Mucosa of stomach (tissue), 1 donor: ENCODE data around the gene IZUMO1.

Experiments
- H3K27me3 ChIP-seq: one replicate; pipeline ENCODE4 v1.7.0; 2013; ENCODE audit warnings: mild to moderate bottlenecking, low read length; ENCODE audit not compliant: control insufficient read depth, insufficient read depth
- H3K36me3 ChIP-seq: one replicate; pipeline ENCODE4 v1.7.0; 2013; ENCODE audit warnings: low read length; ENCODE audit not compliant: control insufficient read depth, insufficient read depth
- H3K4me1 ChIP-seq: one replicate; pipeline ENCODE4 v1.7.0; 2013; ENCODE audit warnings: mild to moderate bottlenecking, low read length; ENCODE audit not compliant: control insufficient read depth, insufficient read depth
- H3K4me3 ChIP-seq: one replicate; pipeline ENCODE4 v1.7.0; 2013; ENCODE audit warnings: low read length
- H3K9ac ChIP-seq: one replicate; pipeline ENCODE4 v1.7.0; 2013; ENCODE audit warnings: mild to moderate bottlenecking, low read length, moderate library complexity
- H3K9me3 ChIP-seq: one replicate; pipeline ENCODE4 v1.7.0; 2013; ENCODE audit warnings: mild to moderate bottlenecking, low read length, moderate library complexity; ENCODE audit not compliant: control insufficient read depth
- donor health status: Pancreatic carcinoma.

Gene IZUMO1

GRCh38 chr19:48755084-48755641 lies 8.5 kb upstream of the IZUMO1 start, which contains the start of gene FGF21:
FGF21 (plus strand) TSS chr19:48755524; CDS start chr19:48756237, 713 bp downstream.
- H3K9ac ChIP-seq, result no peak within 1 kb of the TSS
- no peaks in the 10 kb centered on the region for H3K36me3 ChIP-seq
- H3K4me3 ChIP-seq, result no peak within 1 kb of the TSS
- no peaks in the 10 kb centered on the region for H3K9me3 ChIP-seq
- H3K27me3 ChIP-seq, result peaks cover 34% of the 10 kb centered on the region
- peaks cover 30% of the 10 kb centered on the region for H3K4me1 ChIP-seq

- Histone ChIP-seq H3K4me1 (peaks cover 34% of the 10 kb centered on the region), H3K9me3 (no peaks in the 10 kb centered on the region), H3K9ac (peak within 1 kb of the TSS; percentile 77), H3K4me3 (peak within 1 kb of the TSS; percentile 47), H3K27me3 (peaks cover 38% of the 10 kb centered on the region), H3K36me3 (no peaks in the 10 kb centered on the region)
Observed at GRCh38 chr19:48752496-48753365, 6.0 kb upstream of the IZUMO1 start, which contains the start of gene FUT1. FUT1 (minus strand) TSS chr19:48752641; CDS start chr19:48751281, 1,360 bp downstream.

GRCh38 chr19:48751845-48752495 lies 5.3 kb upstream of the IZUMO1 start:
- peaks cover 38% of the 10 kb centered on the region for H3K27me3 ChIP-seq
- H3K9me3 ChIP-seq, result no peaks in the 10 kb centered on the region
- no peaks in the 10 kb centered on the region for H3K36me3 ChIP-seq
- H3K4me3 ChIP-seq, result peak overlapping the region; percentile 47
- peaks cover 41% of the 10 kb centered on the region for H3K4me1 ChIP-seq
- H3K9ac ChIP-seq, result peak overlapping the region; percentile 77

GRCh38 chr19:48750771-48751504 lies 4.2 kb upstream of the IZUMO1 start:
- H3K9me3 ChIP-seq, result no peaks in the 10 kb centered on the region
- no peaks in the 10 kb centered on the region for H3K36me3 ChIP-seq
- H3K27me3 ChIP-seq, result peaks cover 38% of the 10 kb centered on the region
- H3K4me3 ChIP-seq, result peak overlapping the region; percentile 41
- peak overlapping the region; percentile 47 for H3K9ac ChIP-seq
- H3K4me1 ChIP-seq, result peaks cover 47% of the 10 kb centered on the region

GRCh38 chr19:48750351-48750750 lies 3.6 kb upstream of the IZUMO1 start:
- Histone ChIP-seq H3K9me3 (no peaks in the 10 kb centered on the region), H3K4me1 (peaks cover 47% of the 10 kb centered on the region), H3K36me3 (no peaks in the 10 kb centered on the region), H3K4me3 (peak overlapping the region; percentile 17), H3K27me3 (peaks cover 38% of the 10 kb centered on the region), H3K9ac (no peak overlapping the region)

- no peaks in the 10 kb centered on the region for H3K36me3 ChIP-seq
- H3K4me1 ChIP-seq, result peaks cover 47% of the 10 kb centered on the region
- H3K4me3 ChIP-seq, result no peak overlapping the region
- H3K9me3 ChIP-seq, result no peaks in the 10 kb centered on the region
- H3K27me3 ChIP-seq, result peaks cover 38% of the 10 kb centered on the region
- peak overlapping the region; percentile 44 for H3K9ac ChIP-seq
Observed at GRCh38 chr19:48749571-48750198, 3.0 kb upstream of the IZUMO1 start.

GRCh38 chr19:48746110-48746509 lies 599 bp downstream of the IZUMO1 start:
- Histone ChIP-seq H3K9me3 (no peaks in the 10 kb centered on the region), H3K4me3 (no peak overlapping the region)

GRCh38 chr19:48745208-48745995 lies 1.3 kb downstream of the IZUMO1 start:
- Histone ChIP-seq H3K9me3 (no peaks in the 10 kb centered on the region), H3K4me1 (peaks cover 36% of the 10 kb centered on the region), H3K36me3 (no peaks in the 10 kb centered on the region), H3K4me3 (no peak overlapping the region), H3K9ac (no peak overlapping the region), H3K27me3 (peaks cover 9% of the 10 kb centered on the region)

More at GRCh38 chr19:48746110-48746509, 599 bp downstream of the IZUMO1 start:
- H3K27me3 ChIP-seq, result peaks cover 13% of the 10 kb centered on the region
- no peaks in the 10 kb centered on the region for H3K36me3 ChIP-seq
- no peak overlapping the region for H3K9ac ChIP-seq
- peaks cover 36% of the 10 kb centered on the region for H3K4me1 ChIP-seq

- Histone ChIP-seq H3K36me3 (no peaks in the 10 kb centered on the region), H3K9ac (no peak overlapping the region), H3K4me3 (no peak overlapping the region), H3K27me3 (peaks cover 14% of the 10 kb centered on the region), H3K4me1 (peaks cover 44% of the 10 kb centered on the region), H3K9me3 (no peaks in the 10 kb centered on the region)
Observed at GRCh38 chr19:48742096-48742495, 4.6 kb downstream of the IZUMO1 start.

GRCh38 chr19:48741129-48741999 lies 5.3 kb downstream of the IZUMO1 start:
- no peak overlapping the region for H3K9ac ChIP-seq
- H3K4me1 ChIP-seq, result peaks cover 37% of the 10 kb centered on the region
- H3K9me3 ChIP-seq, result no peaks in the 10 kb centered on the region
- no peak overlapping the region for H3K4me3 ChIP-seq
- peaks cover 14% of the 10 kb centered on the region for H3K27me3 ChIP-seq
- H3K36me3 ChIP-seq, result no peaks in the 10 kb centered on the region
